NT2/D1 (cell line): ENCODE data around the gene MX2.
"Not testable (repeated sequence)": the region's sequence is repeated elsewhere in the genome, so short reads cannot be mapped to it uniquely, and the experiment has no call there.

Experiments
- DNase-seq: peaks from one replicate; pipeline ENCODE4 v3.0.0-alpha.2; 2011; ENCODE audit warnings: low read depth, low spot score
- H3K27me3 ChIP-seq: 2 replicates; pipeline ENCODE4 v1.6.0; 2011; ENCODE audit warnings: mild to moderate bottlenecking; ENCODE audit not compliant: insufficient read length, insufficient read depth
- H3K36me3 ChIP-seq: 2 replicates; pipeline ENCODE4 v1.6.1; 2011; ENCODE audit warnings: mild to moderate bottlenecking, low read length, mixed read lengths; ENCODE audit not compliant: insufficient read depth, insufficient read length
- H3K4me1 ChIP-seq: 2 replicates; pipeline ENCODE4 v1.5.1; 2011; ENCODE audit not compliant: insufficient read depth, insufficient read length
- H3K4me3 ChIP-seq: 2 replicates; pipeline ENCODE4 v1.5.1; 2011; ENCODE audit warnings: low read depth; ENCODE audit not compliant: insufficient read length
- H3K9ac ChIP-seq: 2 replicates; pipeline ENCODE4 v1.6.0; 2011; ENCODE audit warnings: low read depth; ENCODE audit not compliant: insufficient read length
- H3K9me3 ChIP-seq: 2 replicates; pipeline ENCODE4 v1.5.1; 2011; ENCODE audit warnings: mild to moderate bottlenecking, low read length; ENCODE audit not compliant: insufficient read depth
- SUZ12 ChIP-seq: IDR thresholded peaks from 2 replicates; pipeline ENCODE4 v1.6.1; 2011; ENCODE audit not compliant: insufficient read length, insufficient read depth; ENCODE audit errors: extremely low read depth
- YY1 ChIP-seq: IDR thresholded peaks from 2 replicates; pipeline ENCODE4 v1.6.1; 2011; ENCODE audit not compliant: insufficient read length, insufficient read depth
- ZNF274 ChIP-seq: IDR thresholded peaks from 2 replicates; pipeline ENCODE4 v1.6.1; 2011; ENCODE audit warnings: mild to moderate bottlenecking, low read depth, low read length

The MX2 gene

DNA sequence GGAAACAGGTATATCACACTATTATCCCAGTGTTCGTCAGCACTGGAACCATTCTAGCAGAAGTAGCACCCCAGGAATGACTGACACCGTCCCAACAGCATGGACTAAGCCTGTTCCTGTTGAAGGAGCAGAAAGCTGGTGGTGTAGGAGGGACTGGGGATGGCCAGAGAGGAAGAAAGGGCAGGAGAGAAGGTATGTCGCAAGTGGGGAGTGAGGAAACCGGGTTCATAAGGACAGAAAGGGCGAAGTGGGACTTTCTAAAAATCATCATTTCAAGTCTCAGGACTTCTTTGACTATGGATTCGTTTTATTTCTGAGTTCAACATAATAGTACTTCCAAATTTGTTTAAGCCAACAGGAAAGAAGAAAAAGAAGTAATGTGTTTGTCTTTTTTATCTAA is 44.5 kb downstream of the MX2 start:
- TF ChIP-seq SUZ12 = no peak
- TF ChIP-seq ZNF274 = no peak
- no peak for TF ChIP-seq YY1
- no peaks in the 10 kb centered on the region for H3K27me3 ChIP-seq
- H3K9me3 ChIP-seq = peaks cover 6% of the 10 kb centered on the region; the same call in 1 of the 2 replicates
- peaks cover 38% of the 10 kb centered on the region for H3K36me3 ChIP-seq
- no peak overlapping the region for H3K4me3 ChIP-seq
- DNase-seq = no peak
- H3K9ac ChIP-seq = no peak overlapping the region
- peaks cover 3% of the 10 kb centered on the region for H3K4me1 ChIP-seq

DNA sequence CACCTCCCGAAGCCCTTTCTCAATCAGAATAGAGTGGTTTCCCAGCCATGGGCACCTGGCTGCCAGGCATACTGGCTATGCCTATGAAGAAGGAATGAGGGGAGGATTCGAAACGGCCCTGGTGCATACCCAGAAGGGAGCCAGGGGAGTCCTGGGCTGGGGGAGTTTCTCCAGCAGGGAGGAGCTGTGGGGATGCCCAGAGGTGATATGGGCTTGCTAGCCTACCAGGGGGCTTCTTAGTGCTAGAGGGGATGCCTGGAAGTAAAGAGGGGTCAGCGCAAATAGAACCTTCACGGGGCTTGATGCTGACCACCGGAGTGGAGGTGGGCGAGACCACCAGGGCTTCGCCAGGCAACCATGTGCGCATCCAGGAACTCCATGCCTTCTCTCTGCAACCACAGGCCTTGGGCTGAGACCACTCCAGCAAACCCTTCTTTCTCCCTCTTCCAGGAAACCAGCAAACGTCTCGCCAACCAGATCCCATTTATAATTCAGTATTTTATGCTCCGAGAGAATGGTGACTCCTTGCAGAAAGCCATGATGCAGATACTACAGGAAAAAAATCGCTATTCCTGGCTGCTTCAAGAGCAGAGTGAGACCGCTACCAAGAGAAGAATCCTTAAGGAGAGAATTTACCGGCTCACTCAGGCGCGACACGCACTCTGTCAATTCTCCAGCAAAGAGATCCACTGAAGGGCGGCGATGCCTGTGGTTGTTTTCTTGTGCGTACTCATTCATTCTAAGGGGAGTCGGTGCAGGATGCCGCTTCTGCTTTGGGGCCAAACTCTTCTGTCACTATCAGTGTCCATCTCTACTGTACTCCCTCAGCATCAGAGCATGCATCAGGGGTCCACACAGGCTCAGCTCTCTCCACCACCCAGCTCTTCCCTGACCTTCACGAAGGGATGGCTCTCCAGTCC is 46.0 kb downstream of the MX2 start:
- no peak for DNase-seq
- peaks cover 31% of the 10 kb centered on the region for H3K36me3 ChIP-seq
- peaks cover 10% of the 10 kb centered on the region; the same call in 1 of the 2 replicates for H3K9me3 ChIP-seq
- no peak overlapping the region for H3K9ac ChIP-seq
- H3K27me3 ChIP-seq = no peaks in the 10 kb centered on the region
- TF ChIP-seq YY1 (no peak), SUZ12 (no peak), ZNF274 (no peak)
- no peak overlapping the region for H3K4me3 ChIP-seq
- H3K4me1 ChIP-seq = peaks cover 3% of the 10 kb centered on the region

DNA sequence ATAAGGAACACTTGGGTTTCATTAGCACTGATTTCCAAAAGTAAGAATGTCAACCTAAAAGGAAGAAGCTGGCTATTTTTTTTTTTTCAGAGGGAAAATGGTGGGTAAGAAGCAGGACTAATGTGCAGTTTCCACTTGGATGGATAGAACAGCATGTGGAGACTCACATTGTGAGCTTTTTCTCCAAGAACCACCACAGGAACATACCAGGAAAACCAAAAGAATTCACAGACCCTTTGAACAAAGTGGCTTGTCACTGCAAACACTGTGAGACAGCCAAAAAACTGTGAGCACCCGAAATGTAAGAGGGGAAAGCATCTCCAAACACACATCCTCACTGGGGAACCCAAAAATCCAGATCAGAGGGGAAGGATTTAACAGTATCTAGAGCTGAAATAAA is 48.5 kb downstream of the MX2 start:
- H3K9me3 ChIP-seq = peaks cover 10% of the 10 kb centered on the region; the same call in 1 of the 2 replicates
- peaks cover 14% of the 10 kb centered on the region for H3K36me3 ChIP-seq
- TF ChIP-seq ZNF274 = no peak
- TF ChIP-seq SUZ12 = no peak
- TF ChIP-seq YY1 = no peak
- no peaks in the 10 kb centered on the region for H3K27me3 ChIP-seq
- H3K4me1 ChIP-seq = no peaks in the 10 kb centered on the region
- H3K4me3 ChIP-seq = no peak overlapping the region
- H3K9ac ChIP-seq = no peak overlapping the region
- DNase-seq = no peak

DNA sequence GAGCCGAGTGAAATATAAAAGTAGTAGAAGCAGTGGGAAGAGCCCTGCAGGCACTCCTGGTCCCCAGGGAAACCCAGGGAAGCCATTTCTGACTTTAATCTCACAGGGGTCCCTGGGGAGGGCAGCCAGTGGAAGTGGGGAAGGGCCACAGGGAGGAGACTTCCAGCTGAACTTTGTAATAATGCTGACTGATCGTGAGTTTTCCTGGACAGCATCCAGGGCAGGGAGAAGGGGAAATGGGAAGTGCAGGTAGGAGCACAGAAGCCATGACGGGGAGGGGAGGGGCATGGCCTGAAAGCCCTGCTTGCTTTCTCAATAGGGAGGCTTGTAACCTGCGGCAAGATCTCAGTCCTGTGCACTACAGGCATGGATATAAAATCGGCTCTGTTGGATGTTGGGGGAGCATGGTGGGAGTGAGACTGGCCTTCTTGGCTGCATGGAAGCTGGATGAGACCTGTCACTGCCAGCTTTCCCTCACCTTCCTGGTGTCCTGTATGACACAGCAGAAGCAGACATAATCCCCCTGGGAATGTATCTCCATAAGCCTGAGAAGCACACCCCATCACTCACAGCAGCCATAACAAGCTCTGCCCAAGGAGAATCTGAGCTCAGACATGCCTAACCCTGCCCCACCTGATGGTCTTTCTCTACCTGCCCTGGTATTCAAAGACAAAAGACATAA is 49.1 kb downstream of the MX2 start:
- Histone ChIP-seq H3K36me3 (peaks cover 12% of the 10 kb centered on the region), H3K4me3 (no peak overlapping the region), H3K4me1 (no peaks in the 10 kb centered on the region), H3K27me3 (no peaks in the 10 kb centered on the region), H3K9me3 (peaks cover 10% of the 10 kb centered on the region; the same call in 1 of the 2 replicates), H3K9ac (no peak overlapping the region)
- TF ChIP-seq YY1 = no peak
- TF ChIP-seq ZNF274 = no peak
- TF ChIP-seq SUZ12 = no peak
- no peak for DNase-seq

DNA sequence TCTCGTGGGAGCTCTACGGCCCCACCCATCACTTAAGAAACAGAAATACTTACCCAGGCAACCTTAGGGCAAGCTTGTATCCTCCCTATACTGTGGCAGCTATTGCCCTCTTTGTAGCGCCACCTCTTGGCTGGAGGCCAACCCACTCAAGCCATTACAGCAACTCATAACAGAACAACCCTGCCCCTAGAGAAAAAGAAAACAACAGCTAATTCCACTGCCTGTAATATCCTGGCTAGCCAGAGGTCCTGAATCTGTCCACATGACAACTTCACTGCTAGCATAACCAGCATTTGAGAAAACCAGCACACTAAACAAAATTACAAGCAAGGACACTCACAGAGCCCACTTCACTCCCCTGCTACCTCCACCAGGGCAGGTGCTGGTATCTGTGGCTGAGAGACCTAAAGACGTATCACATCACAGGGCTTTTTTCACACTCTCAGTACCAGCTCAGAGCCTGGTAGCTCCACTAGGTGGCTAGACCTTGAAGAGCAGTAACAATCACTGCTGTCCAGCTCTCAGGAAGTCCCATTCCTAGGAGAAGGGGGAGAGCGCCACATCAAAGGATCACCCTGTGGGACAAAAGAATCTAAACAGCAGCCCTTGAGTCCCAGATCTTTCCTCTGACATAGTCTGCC is 49.7 kb downstream of the MX2 start:
- DNase-seq = no peak
- Histone ChIP-seq H3K9me3 (peaks cover 10% of the 10 kb centered on the region; the same call in 1 of the 2 replicates), H3K27me3 (no peaks in the 10 kb centered on the region), H3K4me3 (no peak overlapping the region), H3K36me3 (peaks cover 12% of the 10 kb centered on the region), H3K9ac (no peak overlapping the region), H3K4me1 (no peaks in the 10 kb centered on the region)
- no peak for TF ChIP-seq YY1
- no peak for TF ChIP-seq ZNF274
- TF ChIP-seq SUZ12 = no peak

DNA sequence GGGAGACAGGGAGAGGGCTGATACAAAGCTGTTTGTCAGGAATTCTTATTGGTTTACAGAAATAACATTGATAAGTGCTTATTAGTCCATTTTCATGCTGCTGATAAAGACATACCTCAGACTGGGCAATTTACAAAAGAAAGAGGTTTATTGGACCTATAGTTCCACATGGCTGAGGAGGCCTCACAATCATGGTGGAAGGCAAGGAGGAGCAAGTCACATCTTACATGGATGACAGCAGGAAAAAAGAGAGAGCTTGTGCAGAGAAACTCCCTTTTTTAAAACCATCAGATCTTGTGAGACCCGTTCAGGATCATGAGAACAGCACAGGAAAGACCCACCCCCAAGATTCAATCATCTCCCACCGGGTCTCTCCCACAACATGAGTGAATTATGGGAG is 55.7 kb downstream of the MX2 start:
- not testable (repeated sequence) for DNase-seq, H3K9me3 ChIP-seq, H3K36me3 ChIP-seq, H3K9ac ChIP-seq, H3K4me1 ChIP-seq, H3K4me3 ChIP-seq
- peaks cover 24% of the 10 kb centered on the region for H3K27me3 ChIP-seq

DNA sequence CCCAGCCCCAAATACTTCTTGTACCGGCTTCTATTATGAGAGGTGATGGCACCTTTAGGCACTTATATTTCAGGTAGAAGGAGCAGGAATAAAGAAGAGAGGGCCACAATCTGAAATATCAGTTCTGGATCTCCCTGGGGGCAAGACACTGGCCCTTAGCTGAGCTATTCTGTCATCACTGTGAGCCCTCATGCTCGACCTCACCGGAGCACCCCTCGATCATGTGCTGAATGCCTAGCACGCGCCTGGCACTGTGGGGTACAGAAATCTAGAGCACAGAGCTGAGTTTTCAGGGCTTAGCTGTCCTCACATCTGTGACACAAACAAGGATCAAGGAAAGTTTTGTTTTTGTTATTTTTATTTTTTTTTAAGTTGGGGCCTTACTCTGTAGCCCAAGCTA is 56.6 kb downstream of the MX2 start:
- no peak for TF ChIP-seq SUZ12
- TF ChIP-seq YY1 = no peak
- no peak for TF ChIP-seq ZNF274
- Histone ChIP-seq H3K4me1 (peaks cover 3% of the 10 kb centered on the region), H3K27me3 (peaks cover 30% of the 10 kb centered on the region), H3K4me3 (no peak overlapping the region), H3K36me3 (no peaks in the 10 kb centered on the region), H3K9me3 (no peaks in the 10 kb centered on the region), H3K9ac (no peak overlapping the region)
- DNase-seq = no peak
